ENCODE results near the gene ESR1. TPM values are rescaled to one million over a fixed set of nuclear protein-coding genes. Genes with fewer than 3 reads are reported as not detected.

The ESR1 gene
- polyA plus RNA-seq, 3 donors = 0.12 to 0.24 (median 0.23) TPM

GRCh38 chr6:152129691-152130151 lies 322.2 kb downstream of the ESR1 start:
- Histone ChIP-seq H3K79me2 (ENCODE audit: insufficient read depth, low read length) (no peaks in the 10 kb centered on the region), H2AFZ (ENCODE audit: insufficient read depth, low read depth, low read length, poor library complexity, severe bottlenecking) (no peak overlapping the region), H3K4me3 (replicated peaks in 1 of 3; ENCODE audit: low read depth in 2 of 3, low read length in 3 of 3) (no peak overlapping the region), H3K9ac (ENCODE audit: insufficient read depth, low read length, poor library complexity, severe bottlenecking) (no peak overlapping the region), H3K27me3 (ENCODE audit: control insufficient read depth in 2 of 2, insufficient read depth in 2 of 2, low read length in 2 of 2) (no peaks in the 10 kb centered on the region), H3K27ac (ENCODE audit: low read depth in 1 of 2, low read length in 2 of 2) (no peak overlapping the region), H3K4me2 (replicated peaks; ENCODE audit: extremely low read depth, low read length, poor library complexity, severe bottlenecking) (no peak overlapping the region), H4K20me1 (ENCODE audit: insufficient read depth, low read length) (no peaks in the 10 kb centered on the region), H3K36me3 (replicated peaks in 1 of 2; ENCODE audit: control insufficient read depth in 1 of 2, insufficient read depth in 2 of 2, low read length in 2 of 2) (peaks cover 29 to 88% of the 10 kb centered on the region in 2 donors), H3K4me1 (ENCODE audit: control insufficient read depth in 1 of 2, insufficient read depth in 2 of 2, low read length in 2 of 2) (no peaks in the 10 kb centered on the region), H3K9me3 (replicated peaks in 1 of 2; ENCODE audit: control insufficient read depth in 1 of 2, insufficient read depth in 1 of 2, low read length in 2 of 2) (no peaks in the 10 kb centered on the region)
- H3K27ac Mint-ChIP-seq = no peak overlapping the region
- H3K36me3 Mint-ChIP-seq = peaks cover 62 to 65% of the 10 kb centered on the region in 2 donors
- H3K4me3 Mint-ChIP-seq = no peak overlapping the region
- intact Hi-C loops (cut with micrococcal nuclease) = loop anchor here in 1 of 2 donors (10.0 kb wide), 2 partner anchors 365 to 455 kb away; no protein-coding TSS in a partner anchor
- H3K4me1 Mint-ChIP-seq = peaks cover 1% of the 10 kb centered on the region
- no peak for TF ChIP-seq CTCF (IDR thresholded peaks at IDR 0.05)
- peaks cover 0 to 1% (median 0%) of the 10 kb centered on the region in 3 donors for H3K27me3 Mint-ChIP-seq (ENCODE audit: low read depth in 3 of 3)
- no peak for DNase-seq
- H3K9me3 Mint-ChIP-seq = peaks cover 0 to 2% (median 0%) of the 10 kb centered on the region in 7 donors
- WGBS (ENCODE audit: insufficient coverage) = 83% methylated on average over 5 of the region's 9 CpGs

GRCh38 chr6:152130441-152130840 lies 323.0 kb downstream of the ESR1 start:
- Histone ChIP-seq H3K4me3 (replicated peaks in 1 of 3; ENCODE audit: low read depth in 2 of 3, low read length in 3 of 3) (no peak overlapping the region), H3K27ac (ENCODE audit: low read depth in 1 of 2, low read length in 2 of 2) (no peak overlapping the region), H2AFZ (ENCODE audit: insufficient read depth, low read depth, low read length, poor library complexity, severe bottlenecking) (no peak overlapping the region), H3K4me2 (replicated peaks; ENCODE audit: extremely low read depth, low read length, poor library complexity, severe bottlenecking) (no peak overlapping the region), H4K20me1 (ENCODE audit: insufficient read depth, low read length) (no peaks in the 10 kb centered on the region), H3K36me3 (replicated peaks in 1 of 2; ENCODE audit: control insufficient read depth in 1 of 2, insufficient read depth in 2 of 2, low read length in 2 of 2) (peaks cover 35 to 95% of the 10 kb centered on the region in 2 donors), H3K9me3 (replicated peaks in 1 of 2; ENCODE audit: control insufficient read depth in 1 of 2, insufficient read depth in 1 of 2, low read length in 2 of 2) (no peaks in the 10 kb centered on the region), H3K9ac (ENCODE audit: insufficient read depth, low read length, poor library complexity, severe bottlenecking) (no peak overlapping the region), H3K4me1 (ENCODE audit: control insufficient read depth in 1 of 2, insufficient read depth in 2 of 2, low read length in 2 of 2) (no peaks in the 10 kb centered on the region), H3K27me3 (ENCODE audit: control insufficient read depth in 2 of 2, insufficient read depth in 2 of 2, low read length in 2 of 2) (no peaks in the 10 kb centered on the region), H3K79me2 (ENCODE audit: insufficient read depth, low read length) (no peaks in the 10 kb centered on the region)
- DNase-seq = no peak
- H3K4me3 Mint-ChIP-seq = no peak overlapping the region
- WGBS (ENCODE audit: insufficient coverage) = no CpG with 5 or more reads among the region's 2 CpGs
- H3K4me1 Mint-ChIP-seq = peaks cover 1% of the 10 kb centered on the region
- H3K36me3 Mint-ChIP-seq = peaks cover 68 to 72% of the 10 kb centered on the region in 2 donors
- H3K27ac Mint-ChIP-seq = peak overlapping the region in 2 of 7 donors; percentile 16
- H3K9me3 Mint-ChIP-seq = peaks cover 0 to 2% (median 0%) of the 10 kb centered on the region in 7 donors
- intact Hi-C loops (cut with micrococcal nuclease) = no loop called here
- H3K27me3 Mint-ChIP-seq (ENCODE audit: low read depth in 3 of 3) = peaks cover 0 to 1% (median 0%) of the 10 kb centered on the region in 3 donors
- TF ChIP-seq CTCF (IDR thresholded peaks at IDR 0.05) = no peak

All from CD14-positive monocyte (primary cell).